HG02938 (cell line): Measurements from ENCODE around the gene PDCL2.
"Not testable (repeated sequence)": the region's sequence is repeated elsewhere in the genome, so short reads cannot be mapped to it uniquely, and the experiment has no call there.

Experiments
- ATAC-seq: cut with Tn5 transposase; IDR thresholded peaks from one replicate; pipeline ENCODE4 v1.9.1; 2021; ENCODE audit warnings: mild to moderate bottlenecking, moderate library complexity; ENCODE audit not compliant: unreplicated experiment

The PDCL2 gene, protein sequence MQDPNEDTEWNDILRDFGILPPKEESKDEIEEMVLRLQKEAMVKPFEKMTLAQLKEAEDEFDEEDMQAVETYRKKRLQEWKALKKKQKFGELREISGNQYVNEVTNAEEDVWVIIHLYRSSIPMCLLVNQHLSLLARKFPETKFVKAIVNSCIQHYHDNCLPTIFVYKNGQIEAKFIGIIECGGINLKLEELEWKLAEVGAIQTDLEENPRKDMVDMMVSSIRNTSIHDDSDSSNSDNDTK

DNA sequence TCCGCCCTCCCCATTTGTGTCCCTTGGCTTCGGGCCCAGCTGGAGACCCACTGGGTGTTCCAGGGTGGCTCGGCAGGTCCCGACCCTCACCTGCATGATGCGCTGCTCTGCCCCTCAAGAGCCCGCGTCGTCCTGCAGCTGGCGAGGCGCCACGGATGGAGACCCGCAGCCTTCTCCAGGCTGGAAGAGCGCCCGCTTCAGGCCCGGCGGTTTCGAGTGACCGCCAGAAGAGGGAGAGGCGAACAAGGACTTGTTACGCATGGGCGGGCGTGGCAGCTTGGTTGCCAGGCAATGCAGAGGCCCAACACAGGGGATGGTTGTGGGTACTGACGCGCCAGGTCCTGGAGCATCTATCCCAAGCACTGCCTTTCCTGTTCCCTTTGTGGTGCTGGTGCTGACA lies at the start of gene PDCL2:
PDCL2 (minus strand) TSS at position 232 of the 400 bp plus-strand sequence; CDS start at position 96, 136 bp downstream.
- ATAC-seq, result no peak

GRCh38 chr4:55637272-55637820 lies 45.3 kb upstream of the PDCL2 start:
- ATAC-seq, result no peak

- ATAC-seq, result no peak
These were observed 44.6 kb upstream of the PDCL2 start for GRCh38 chr4:55636656-55636999.

DNA sequence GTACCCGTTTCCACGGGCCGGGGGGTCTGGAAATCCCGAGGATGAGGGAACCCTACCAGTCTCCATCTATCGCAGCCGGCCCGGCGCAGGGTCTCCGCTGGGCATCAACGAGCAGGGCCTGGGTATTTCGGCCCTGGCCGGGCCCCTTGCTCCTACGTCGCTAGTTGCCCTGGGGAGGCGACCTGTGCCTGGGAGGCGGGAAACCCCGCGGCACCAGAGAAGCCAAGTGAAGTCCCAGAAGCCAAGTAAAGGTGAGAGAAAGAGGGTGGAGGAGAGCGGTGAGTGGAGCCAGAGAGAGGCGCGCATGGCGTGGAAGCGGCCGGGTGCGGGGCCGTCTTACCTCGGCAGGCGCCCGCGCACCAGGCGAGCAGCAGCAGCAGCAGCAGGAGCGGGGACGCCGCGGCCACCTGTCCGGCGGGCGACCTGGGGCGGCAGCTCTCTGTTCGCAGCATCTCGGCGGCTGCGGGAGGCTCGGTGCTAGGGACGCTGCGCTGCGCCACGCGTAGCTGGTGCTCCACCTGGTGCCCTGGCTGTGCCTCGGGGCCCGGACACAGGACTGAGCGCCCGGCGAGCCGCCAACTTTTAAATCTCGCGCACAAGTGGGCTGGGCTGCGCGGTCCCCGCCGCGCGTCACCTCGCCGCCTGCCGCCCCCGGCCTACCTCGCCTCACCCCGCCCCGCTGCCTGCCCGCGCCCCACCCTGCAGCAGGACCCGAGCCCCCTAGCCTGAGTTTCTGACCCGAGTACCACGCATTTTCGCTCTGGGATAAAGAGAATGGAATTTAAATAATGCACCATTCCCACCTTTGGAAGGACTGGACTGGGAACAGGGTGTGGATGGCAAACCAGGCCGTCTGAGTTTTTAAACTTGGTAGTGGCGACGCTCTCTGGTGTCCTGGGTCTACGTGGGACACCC lies 44.0 kb upstream of the PDCL2 start, which contains the start of gene NMU:
NMU (minus strand) TSS at position 558 of the 915 bp plus-strand sequence; CDS start at position 452, 106 bp downstream.
- ATAC-seq, result peak; percentile 66

GRCh38 chr4:55635282-55635681 lies 43.2 kb upstream of the PDCL2 start:
- ATAC-seq, result no peak

- no peak for ATAC-seq
These were observed 42.5 kb upstream of the PDCL2 start for GRCh38 chr4:55634417-55635128.

DNA sequence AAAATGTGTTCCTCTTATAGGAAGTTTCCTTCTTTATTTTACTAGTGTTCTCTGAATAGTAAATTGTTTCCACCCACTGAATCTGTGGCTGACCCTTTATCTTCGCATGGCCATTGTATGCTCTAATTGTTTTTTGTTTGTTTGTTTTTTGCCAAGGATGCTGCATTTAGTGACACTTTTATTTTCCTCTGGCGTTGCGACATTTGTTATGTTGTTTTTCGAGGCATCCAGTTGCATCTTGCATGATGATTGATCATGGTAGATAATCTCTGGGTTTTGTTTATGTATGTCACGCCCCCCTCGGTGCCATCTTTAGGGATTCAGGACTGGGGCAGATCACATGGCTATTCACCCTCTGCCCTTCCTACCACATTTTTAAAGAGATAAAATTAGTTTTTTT lies 41.9 kb upstream of the PDCL2 start:
- no peak for ATAC-seq

- ATAC-seq, result no peak
These were observed 33.8 kb upstream of the PDCL2 start for GRCh38 chr4:55625835-55626234.

DNA sequence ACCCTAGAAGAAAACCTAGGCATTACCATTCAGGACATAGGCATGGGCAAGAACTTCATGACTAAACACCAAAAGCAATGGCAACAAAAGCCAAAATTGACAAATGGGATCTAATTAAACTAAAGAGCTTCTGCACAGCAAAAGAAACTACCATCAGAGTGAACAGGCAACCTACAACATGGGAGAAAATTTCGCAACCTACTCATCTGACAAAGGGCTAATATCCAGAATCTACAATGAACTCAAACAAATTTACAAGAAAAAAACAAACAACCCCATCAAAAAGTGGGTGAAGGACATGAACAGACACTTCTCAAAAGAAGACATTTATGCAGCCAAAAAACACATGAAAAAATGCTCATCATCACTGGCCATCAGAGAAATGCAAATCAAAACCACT lies 32.0 kb upstream of the PDCL2 start:
- ATAC-seq, result not testable (repeated sequence)

GRCh38 chr4:55618546-55619143 lies 26.6 kb upstream of the PDCL2 start:
- ATAC-seq, result no peak

- peak; percentile 98 for ATAC-seq
These were observed 25.6 kb upstream of the PDCL2 start for GRCh38 chr4:55617587-55618197.

- ATAC-seq, result no peak
These were observed 23.0 kb upstream of the PDCL2 start for GRCh38 chr4:55615008-55615407.

DNA sequence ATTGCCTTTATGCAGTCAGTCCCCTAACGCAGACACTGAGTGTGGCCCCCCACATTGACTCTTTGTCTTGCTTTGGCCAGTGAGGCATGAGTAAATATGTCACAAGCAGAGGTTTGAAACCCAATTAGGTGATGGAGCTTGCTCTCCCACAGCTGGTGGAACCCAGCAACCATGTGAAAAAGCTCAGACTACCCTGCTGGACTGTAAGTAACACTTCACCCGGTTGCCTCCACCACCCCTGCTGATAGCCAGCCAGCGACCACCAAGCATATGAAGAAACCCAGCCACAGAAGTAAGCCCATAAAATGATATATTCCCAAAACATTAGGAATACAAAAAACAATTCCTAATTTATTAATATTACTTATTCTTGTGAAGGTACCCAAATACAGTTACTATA lies 21.6 kb upstream of the PDCL2 start:
- no peak for ATAC-seq

GRCh38 chr4:55612341-55612740 lies 20.3 kb upstream of the PDCL2 start:
- ATAC-seq, result no peak

GRCh38 chr4:55611358-55612059 lies 19.5 kb upstream of the PDCL2 start:
- ATAC-seq, result no peak

GRCh38 chr4:55610381-55610780 lies 18.3 kb upstream of the PDCL2 start:
- ATAC-seq, result no peak

GRCh38 chr4:55609393-55609866 lies 17.4 kb upstream of the PDCL2 start:
- ATAC-seq, result no peak

DNA sequence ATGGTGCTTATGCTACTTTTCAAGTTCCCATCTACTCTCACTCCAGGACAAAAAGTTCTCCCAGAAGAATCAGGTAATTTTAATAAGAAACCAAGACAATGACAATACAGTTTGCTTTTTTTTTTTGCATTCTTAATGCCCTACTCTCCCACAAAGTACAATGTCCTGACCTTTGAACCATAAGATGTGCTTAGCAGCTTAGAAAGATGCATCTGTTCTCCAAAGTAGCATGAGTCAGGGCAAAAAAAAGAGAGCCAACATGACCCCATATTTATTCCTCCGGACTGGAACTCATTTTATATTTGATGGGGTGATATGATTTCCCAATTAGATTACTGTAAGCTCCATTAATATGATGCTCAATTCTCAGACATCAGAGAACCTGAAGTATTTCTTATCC lies 16.5 kb upstream of the PDCL2 start:
- ATAC-seq, result no peak

DNA sequence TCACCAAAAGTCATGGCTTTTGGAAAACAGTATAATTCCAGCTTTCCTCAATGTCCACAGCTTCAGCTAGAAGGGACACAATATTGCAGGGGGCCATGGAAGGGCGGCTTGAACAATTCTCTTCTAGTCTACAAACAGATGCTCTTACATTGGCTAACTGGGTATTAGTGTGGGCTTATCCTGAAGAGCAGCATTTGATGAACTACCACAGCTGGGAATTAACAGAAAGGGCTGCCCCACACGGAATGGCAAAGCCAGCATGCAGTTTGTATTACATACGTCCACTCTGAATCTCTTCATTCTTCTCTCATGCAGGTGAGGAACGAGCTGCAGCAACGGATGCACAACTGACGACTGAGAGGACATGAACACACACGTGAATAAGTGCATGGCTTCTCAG lies 13.0 kb upstream of the PDCL2 start:
- no peak for ATAC-seq

GRCh38 chr4:55600640-55601039 lies 8.6 kb upstream of the PDCL2 start:
- no peak for ATAC-seq
